A549 (cell line): ENCODE measurements around the gene NNAT.
"Not testable (repeated sequence)": the region's sequence is repeated elsewhere in the genome, so short reads cannot be mapped to it uniquely, and the experiment has no call there.

Source experiments
- CTCF ChIP-seq: fragments of >200 bp; sonication (Bioruptor Twin); formaldehyde crosslinking; IDR thresholded peaks from 3 replicates; pipeline ENCODE4 v1.5.1; 2016
- FOXS1 ChIP-seq: fragments of 250-450 bp; sonication (Bioruptor Pico); IDR thresholded peaks from 2 replicates; pipeline ENCODE4 v1.5.0; 2020; ENCODE audit warnings: mild to moderate bottlenecking, moderate library complexity
- KDM5A ChIP-seq: fragments of 200-600 bp; sonication (generic); IDR thresholded peaks from 2 replicates; pipeline ENCODE4 v1.6.1; 2016; ENCODE audit warnings: antibody characterized with exemption, mild to moderate bottlenecking
- MAX ChIP-seq: IDR thresholded peaks from 2 replicates; pipeline ENCODE4 v1.6.1; 2012
- MAZ ChIP-seq: fragments of 150-350 bp; IDR thresholded peaks from 2 replicates; pipeline ENCODE4 v1.6.1; 2014; ENCODE audit warnings: antibody characterized with exemption, low read depth, low read length, borderline replicate concordance
- MYC ChIP-seq: IDR thresholded peaks from 2 replicates; pipeline ENCODE4 v1.6.1; 2012; ENCODE audit warnings: mild to moderate bottlenecking, inconsistent platforms, low read length, improper control_type of control experiment, borderline replicate concordance
- NR3C1 ChIP-seq: fragments of >200 bp; sonication (Bioruptor Twin); formaldehyde crosslinking; IDR thresholded peaks from 3 replicates; pipeline ENCODE4 v1.6.1; 2017
- POLR2A ChIP-seq: IDR thresholded peaks from 2 replicates; pipeline ENCODE4 v1.6.1; 2012; ENCODE audit warnings: mild to moderate bottlenecking, low read length
- RCOR1 ChIP-seq: fragments of 150-350 bp; IDR thresholded peaks from 2 replicates; pipeline ENCODE4 v1.6.1; 2014; ENCODE audit warnings: antibody characterized with exemption, low read length, low read depth
- RFX5 ChIP-seq: fragments of 450-650 bp; IDR thresholded peaks from 2 replicates; pipeline ENCODE4 v1.7.1; 2014; ENCODE audit warnings: antibody characterized with exemption, mild to moderate bottlenecking, moderate library complexity
- RNF2 ChIP-seq: fragments of 200-600 bp; sonication (generic); IDR thresholded peaks from 2 replicates; pipeline ENCODE4 v1.6.1; 2016; ENCODE audit warnings: low read depth, mild to moderate bottlenecking, antibody characterized with exemption, moderate library complexity, borderline replicate concordance
- SMC3 ChIP-seq: fragments of >200 bp; sonication (Bioruptor Twin); formaldehyde crosslinking; IDR thresholded peaks from 3 replicates; pipeline ENCODE4 v1.6.1; 2018; ENCODE audit warnings: inconsistent platforms
- ZFP36 ChIP-seq: fragments of 450-650 bp; IDR thresholded peaks from 2 replicates; pipeline ENCODE4 v1.6.1; 2014; ENCODE audit warnings: borderline replicate concordance; ENCODE audit not compliant: partially characterized antibody

- TF ChIP-seq MAX; CTCF; ZFP36; RNF2; POLR2A; NR3C1; RCOR1; RFX5; MAZ; SMC3; FOXS1 (CRISPR knock-in tag); MYC; KDM5A: not testable (repeated sequence)
These were observed 30.6 kb downstream of the NNAT start for GRCh38 chr20:37551660-37552059.
